HCT116 (cell line): ENCODE measurements around the gene GGCT.

Source experiments
- CEBPB ChIP-seq: IDR thresholded peaks from 2 replicates; pipeline ENCODE4 v1.6.1; 2012; ENCODE audit warnings: low read depth
- CTCF ChIP-seq, 3 experiments: fragments of 200-600 bp in 1 of 3; sonication (generic) in 1 of 3; IDR thresholded peaks in 2 of 3; conservative IDR thresholded peaks in 1 of 3; 2 replicates each; pipeline ENCODE4 v1.5.1; 2012 to 2017; ENCODE audit warnings: low read depth in 2 of 3, low read length in 2 of 3, antibody characterized with exemption in 1 of 3, borderline replicate concordance in 1 of 3, control low read depth in 1 of 3, mild to moderate bottlenecking in 1 of 3, mixed read lengths in 1 of 3, mixed run types in 1 of 3, moderate library complexity in 1 of 3; ENCODE audit not compliant: insufficient read depth in 1 of 3
- ELF1 ChIP-seq: IDR thresholded peaks from 2 replicates; pipeline ENCODE4 v1.6.1; 2012; ENCODE audit warnings: low read depth, borderline replicate concordance
- EZH2 ChIP-seq: fragments of 200-600 bp; sonication (generic); IDR thresholded peaks from 2 replicates; pipeline ENCODE4 v1.6.1; 2017; ENCODE audit warnings: antibody characterized with exemption, mixed run types
- POLR2A ChIP-seq: IDR thresholded peaks from 2 replicates; pipeline ENCODE4 v1.7.0; 2011; ENCODE audit warnings: borderline replicate concordance; ENCODE audit not compliant: insufficient read depth, insufficient read length; ENCODE audit errors: extremely low read depth
- POLR2AphosphoS5 ChIP-seq: IDR thresholded peaks from 2 replicates; pipeline ENCODE4 v1.6.1; 2011; ENCODE audit warnings: mild to moderate bottlenecking, low read depth, low read length, moderate library complexity
- RAD21 ChIP-seq: IDR thresholded peaks from 2 replicates; pipeline ENCODE4 v1.6.1; 2012; ENCODE audit warnings: low read depth, mild to moderate bottlenecking
- REST ChIP-seq: IDR thresholded peaks from 2 replicates; pipeline ENCODE4 v1.6.1; 2012; ENCODE audit warnings: low read depth
- SIN3A ChIP-seq: IDR thresholded peaks from 2 replicates; pipeline ENCODE4 v1.6.1; 2012; ENCODE audit warnings: low read depth
- SP1 ChIP-seq: IDR thresholded peaks from 2 replicates; pipeline ENCODE4 v1.6.1; 2012; ENCODE audit warnings: low read depth
- TCF7L2 ChIP-seq: IDR thresholded peaks from 2 replicates; pipeline ENCODE4 v1.7.0; 2011; ENCODE audit warnings: borderline replicate concordance, inconsistent platforms; ENCODE audit not compliant: insufficient read depth, insufficient read length; ENCODE audit errors: extremely low read depth
- YY1 ChIP-seq: IDR thresholded peaks from 2 replicates; pipeline ENCODE4 v1.6.1; 2011; ENCODE audit warnings: low read length, low read depth, moderate library complexity, mild to moderate bottlenecking; ENCODE audit not compliant: insufficient replicate concordance; ENCODE audit errors: extremely low read depth
- ZNF274 ChIP-seq: fragments of 200-500 bp; sonication (Bioruptor generic); IDR thresholded peaks from 2 replicates; pipeline ENCODE4 v1.6.1; 2014; ENCODE audit warnings: mild to moderate bottlenecking, low read depth, low read length, inconsistent platforms
- TF ChIP-seq, protein P1 (sequence below): IDR thresholded peaks from 2 replicates; pipeline ENCODE4 v1.6.1; 2012

DNA sequence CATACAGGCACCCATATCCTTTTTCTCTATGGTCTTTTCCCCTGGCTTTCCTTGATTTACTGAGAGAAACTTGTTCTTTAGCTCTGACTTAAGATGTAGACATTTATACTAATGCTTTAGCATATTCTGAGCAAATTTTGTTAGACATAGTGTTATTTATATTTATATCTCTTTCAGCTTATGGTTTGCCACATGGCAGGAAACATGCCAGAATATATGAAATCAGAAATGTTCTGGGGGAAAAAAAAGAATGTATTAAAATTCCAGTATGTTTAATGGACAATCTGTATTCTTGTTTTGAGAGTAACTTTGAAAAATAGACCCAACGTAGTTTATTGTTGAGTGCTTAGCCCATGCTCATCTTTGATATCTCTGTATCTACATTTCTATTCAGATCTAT is 10.1 kb upstream of the GGCT start:
- TF ChIP-seq REST = no peak
- no peak for TF ChIP-seq EZH2
- TF ChIP-seq YY1 = no peak
- no peak for TF ChIP-seq RAD21
- TF ChIP-seq CTCF (IDR thresholded peaks at IDR 0.05 in 2 of 3, conservative IDR thresholded peaks at IDR 0.05 in 1 of 3; ENCODE audit: borderline replicate concordance in 1 of 3, insufficient read depth in 1 of 3, low read depth in 2 of 3, low read length in 2 of 3) = no peak
- TF ChIP-seq SP1 = no peak
- no peak for TF ChIP-seq SIN3A
- TF ChIP-seq POLR2A = no peak
- no peak for TF ChIP-seq CEBPB
- TF ChIP-seq POLR2AphosphoS5 = no peak
- no peak for TF ChIP-seq TCF7L2
- TF ChIP-seq, protein P1, sequence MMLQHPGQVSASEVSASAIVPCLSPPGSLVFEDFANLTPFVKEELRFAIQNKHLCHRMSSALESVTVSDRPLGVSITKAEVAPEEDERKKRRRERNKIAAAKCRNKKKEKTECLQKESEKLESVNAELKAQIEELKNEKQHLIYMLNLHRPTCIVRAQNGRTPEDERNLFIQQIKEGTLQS = no peak
- no peak for TF ChIP-seq ZNF274
- no peak for TF ChIP-seq ELF1
